A673 (cell line): ENCODE measurements around the gene RALGAPA2. TPM values are rescaled to one million over a fixed set of nuclear protein-coding genes. Genes with fewer than 3 reads are reported as not detected.

Experiments
- BruUV-seq: library from RNA; stranded (reverse); fragments of 400-500 nt; replicated peaks from 2 replicates; lab custom pipeline; 2021; lab: Mats Ljungman, UMichigan
- CTCF ChIA-PET: fragments of 300-600 bp; sonication (Branson Sonifier 250); formaldehyde crosslinking; loops from one replicate; lab custom pipeline; 2022; ENCODE audit warnings: antibody characterized with exemption; lab: Charles Lee
- POLR2A ChIA-PET: fragments of 300-600 bp; sonication (Branson Sonifier 250); formaldehyde crosslinking; loops from one replicate; lab custom pipeline; 2022; ENCODE audit warnings: antibody characterized with exemption; ENCODE audit not compliant: low non-redundant PET; lab: Charles Lee
- DNase-seq: peaks from one replicate; pipeline ENCODE4 v3.0.0-alpha.2; 2015; ENCODE audit warnings: low spot score
- H3K27ac ChIP-seq: fragments of 200-600 bp; sonication (generic); 2 replicates; pipeline ENCODE4 v1.5.1; 2016; ENCODE audit warnings: mixed run types, low read depth, mild to moderate bottlenecking, mixed read lengths, antibody characterized with exemption, low read length; ENCODE audit not compliant: poor library complexity, severe bottlenecking
- H3K27me3 ChIP-seq: fragments of 200-600 bp; sonication (generic); replicated peaks from 2 replicates; pipeline ENCODE4 v1.6.1; 2017; ENCODE audit warnings: mixed run types, low read depth, mild to moderate bottlenecking, mixed read lengths, antibody characterized with exemption, low read length; ENCODE audit not compliant: insufficient read depth, poor library complexity
- H3K36me3 ChIP-seq: fragments of 200-600 bp; sonication (generic); 2 replicates; pipeline ENCODE4 v1.6.1; 2016; ENCODE audit warnings: mixed run types, mild to moderate bottlenecking, mixed read lengths, antibody characterized with exemption, low read length; ENCODE audit not compliant: insufficient read depth, poor library complexity, severe bottlenecking
- H3K4me1 ChIP-seq: fragments of 200-600 bp; sonication (generic); 2 replicates; pipeline ENCODE4 v1.6.1; 2017; ENCODE audit warnings: mixed run types, mild to moderate bottlenecking, mixed read lengths, antibody characterized with exemption, low read length; ENCODE audit not compliant: insufficient read depth, poor library complexity, severe bottlenecking
- H3K4me3 ChIP-seq: fragments of 200-600 bp; sonication (generic); 2 replicates; pipeline ENCODE4 v1.5.1; 2016; ENCODE audit warnings: low read depth, mixed run types, mild to moderate bottlenecking, mixed read lengths, low read length; ENCODE audit not compliant: poor library complexity, severe bottlenecking
- H3K9me3 ChIP-seq: fragments of 200-600 bp; sonication (generic); 2 replicates; pipeline ENCODE4 v1.6.1; 2016; ENCODE audit warnings: mixed run types, low read depth, mild to moderate bottlenecking, mixed read lengths, antibody characterized with exemption, low read length; ENCODE audit not compliant: poor library complexity, severe bottlenecking
- CTCF ChIP-seq: fragments of 300-800, 200-600 bp; sonication (generic); conservative IDR thresholded peaks from 2 replicates; pipeline ENCODE4 v1.5.1; 2017; ENCODE audit warnings: low read depth, mild to moderate bottlenecking, antibody characterized with exemption, low read length, moderate library complexity, mixed read lengths
- EZH2 ChIP-seq: fragments of 200-600 bp; sonication (generic); IDR thresholded peaks from 2 replicates; pipeline ENCODE4 v1.6.1; 2017; ENCODE audit warnings: borderline replicate concordance, low read depth, mild to moderate bottlenecking, mixed read lengths, antibody characterized with exemption, low read length; ENCODE audit not compliant: poor library complexity, severe bottlenecking
- intact Hi-C: fragments of 100-400 bp; cut with micrococcal nuclease; formaldehyde crosslinking; loops from one replicate; pipeline ENCODE4 v1.10.0; 2022; ENCODE audit not compliant: unreplicated experiment
- total RNA-seq: library from RNA; stranded (reverse); gene quantifications from 2 replicates; pipeline ENCODE4 v1.2.3, GENCODE V29; 2021

Gene RALGAPA2
- total RNA-seq, 1 experiment from 2014 or later, result 32.4 TPM

- intact Hi-C loops, result no loop called here
- no peaks in the 10 kb centered on the region for H3K36me3 ChIP-seq
- peaks cover 16% of the 10 kb centered on the region for H3K4me1 ChIP-seq
- no TSS peak for BruUV-seq
- peak; percentile 44 for DNase-seq
- ChIA-PET POLR2A (no interaction called here), CTCF (no interaction called here)
- TF ChIP-seq EZH2 (no peak), CTCF (no peak)
- H3K27me3 ChIP-seq, result peaks cover 95% of the 10 kb centered on the region
- no peaks in the 10 kb centered on the region for H3K9me3 ChIP-seq
- no peak within 1 kb of the TSS for H3K27ac ChIP-seq
- H3K4me3 ChIP-seq, result peak within 1 kb of the TSS; percentile 31
Measured at GRCh38 chr20:20367575-20368417, 344.6 kb downstream of the RALGAPA2 start, which contains the start of gene INSM1. INSM1 (plus strand) TSS chr20:20368104; CDS start chr20:20368268, 164 bp downstream.

GRCh38 chr20:20366876-20367574 is 345.4 kb downstream of the RALGAPA2 start:
- TF ChIP-seq CTCF (no peak), EZH2 (peak; percentile 96)
- H3K27me3 ChIP-seq, result peaks cover 95% of the 10 kb centered on the region
- intact Hi-C loops, result no loop called here
- no peaks in the 10 kb centered on the region for H3K9me3 ChIP-seq
- H3K36me3 ChIP-seq, result no peaks in the 10 kb centered on the region
- H3K27ac ChIP-seq, result no peak overlapping the region
- peaks cover 16% of the 10 kb centered on the region for H3K4me1 ChIP-seq
- POLR2A ChIA-PET, result no interaction called here
- peak overlapping the region; percentile 30 for H3K4me3 ChIP-seq
- no TSS peak for BruUV-seq
- DNase-seq, result peak; percentile 29
- CTCF ChIA-PET, result no interaction called here

- CTCF ChIA-PET, result no interaction called here
- no TSS peak for BruUV-seq
- no peaks in the 10 kb centered on the region for H3K36me3 ChIP-seq
- intact Hi-C loops, result no loop called here
- H3K4me3 ChIP-seq, result no peak overlapping the region
- no peaks in the 10 kb centered on the region for H3K9me3 ChIP-seq
- POLR2A ChIA-PET, result no interaction called here
- H3K27me3 ChIP-seq, result peaks cover 95% of the 10 kb centered on the region
- no peak for DNase-seq
- no peak overlapping the region for H3K27ac ChIP-seq
- TF ChIP-seq CTCF, result no peak
- no peak for TF ChIP-seq EZH2
- H3K4me1 ChIP-seq, result peaks cover 16% of the 10 kb centered on the region
Measured at GRCh38 chr20:20366551-20366875, 345.9 kb downstream of the RALGAPA2 start.
